ENCODE measurements around the gene FBXL14. TPM values are rescaled to one million over a fixed set of nuclear protein-coding genes. Genes with fewer than 3 reads are reported as not detected.

The FBXL14 gene
- total RNA-seq, 2 experiments from 2014 or later = 27.5 to 28.9 TPM

DNA sequence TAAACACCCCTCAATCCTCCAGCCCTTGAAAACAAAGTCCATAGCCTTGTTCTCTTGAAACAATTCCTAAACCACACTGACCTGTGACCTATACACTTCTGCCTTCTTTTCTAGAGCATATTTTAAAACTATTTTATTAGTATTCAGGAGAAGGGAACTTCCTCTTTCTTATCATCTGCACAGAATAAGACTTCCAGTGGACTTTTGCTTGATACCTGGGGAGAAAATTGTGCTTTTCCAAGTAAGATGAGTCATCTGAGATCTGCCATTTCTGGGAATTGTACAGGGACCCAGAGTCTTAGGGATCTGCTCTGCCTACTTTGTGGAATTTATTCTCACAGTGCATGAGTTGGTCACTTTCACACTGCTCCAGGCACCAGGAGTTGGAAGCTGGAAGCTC, 24.1 kb upstream of the FBXL14 start:
- CTCF ChIA-PET = no interaction called here
- ATAC-seq (no peak), DNase-seq (no peak)
- Mint-ChIP-seq H3K36me3 (ENCODE audit: low read depth) (no peaks in the 10 kb centered on the region), H3K27ac (no peak overlapping the region), H3K4me1 (ENCODE audit: low read depth) (peaks cover 28% of the 10 kb centered on the region), H3K27me3 (ENCODE audit: low read depth) (peaks cover 17% of the 10 kb centered on the region), H3K4me3 (no peak overlapping the region), H3K9me3 (ENCODE audit: insufficient read depth) (no peaks in the 10 kb centered on the region)
- POLR2A ChIA-PET = no interaction called here

DNA sequence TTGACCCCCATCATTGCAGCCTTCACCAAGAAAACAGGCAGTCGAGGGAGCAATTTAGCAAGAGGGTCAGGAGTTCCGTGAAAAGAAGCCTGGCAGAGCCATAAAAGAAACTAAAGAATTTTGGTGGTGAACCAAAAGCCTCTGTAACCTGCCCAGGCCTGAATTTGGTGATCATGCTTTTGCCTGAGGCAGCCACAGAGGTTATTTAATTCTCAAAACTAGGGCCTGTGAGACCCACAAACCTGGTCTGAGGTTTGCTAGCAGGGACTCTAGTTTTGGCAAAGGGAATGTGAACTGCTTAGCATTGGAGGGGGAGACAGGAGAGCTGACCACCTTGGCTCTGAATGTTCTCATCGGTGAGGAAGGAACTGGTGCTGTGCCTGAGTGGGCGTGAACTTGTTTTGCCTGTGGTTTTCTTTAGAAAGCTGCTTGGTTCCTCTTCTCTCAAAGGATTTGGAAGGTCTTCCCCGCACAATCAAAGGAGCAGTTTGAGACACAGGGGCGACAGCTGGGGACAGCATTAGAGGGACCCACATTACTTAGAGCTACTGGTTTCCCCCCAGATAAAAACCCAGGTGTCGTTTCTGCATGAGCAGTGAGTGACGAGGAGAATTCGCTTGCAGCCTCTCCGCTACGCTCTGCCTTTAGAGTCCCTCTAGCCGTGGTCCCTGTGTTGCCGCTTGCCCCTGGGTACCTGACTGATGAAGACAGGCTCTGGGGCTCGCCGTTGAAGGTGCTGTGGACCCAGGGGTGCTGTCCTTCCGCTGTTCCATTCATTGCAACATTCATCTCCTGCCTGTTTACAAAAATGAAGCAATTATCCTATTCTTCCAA, 22.1 kb upstream of the FBXL14 start:
- peaks cover 28% of the 10 kb centered on the region for H3K4me1 Mint-ChIP-seq (ENCODE audit: low read depth)

GRCh38 chr12:1614360-1614759, 20.0 kb upstream of the FBXL14 start:
- peaks cover 20% of the 10 kb centered on the region for H3K4me1 Mint-ChIP-seq (ENCODE audit: low read depth)
- peaks cover 29% of the 10 kb centered on the region for H3K27me3 Mint-ChIP-seq (ENCODE audit: low read depth)
- H3K9me3 Mint-ChIP-seq (ENCODE audit: insufficient read depth) = no peaks in the 10 kb centered on the region
- H3K27ac Mint-ChIP-seq = no peak overlapping the region
- ChIA-PET CTCF (interaction anchor here (1.4 to 6.3 kb wide), 2 partner anchors 20 to 325 kb away, joined by 4 to 23 read pairs; no protein-coding TSS in a partner anchor), POLR2A (no interaction called here)
- no peak overlapping the region for H3K4me3 Mint-ChIP-seq
- ATAC-seq (no peak), DNase-seq (no peak)
- H3K36me3 Mint-ChIP-seq (ENCODE audit: low read depth) = no peaks in the 10 kb centered on the region

More for the DNA sequence above, 22.1 kb upstream of the FBXL14 start:
- H3K4me3 Mint-ChIP-seq = no peak overlapping the region
- no peaks in the 10 kb centered on the region for H3K9me3 Mint-ChIP-seq (ENCODE audit: insufficient read depth)
- CTCF ChIA-PET = interaction anchor here (0.7 to 6.3 kb wide), 5 partner anchors 11 to 498 kb away, joined by 3 to 23 read pairs (median 5); no protein-coding TSS in a partner anchor
- no peak for DNase-seq
- peaks cover 25% of the 10 kb centered on the region for H3K27me3 Mint-ChIP-seq (ENCODE audit: low read depth)
- POLR2A ChIA-PET = no interaction called here
- no peak for ATAC-seq
- H3K27ac Mint-ChIP-seq = no peak overlapping the region
- H3K36me3 Mint-ChIP-seq (ENCODE audit: low read depth) = no peaks in the 10 kb centered on the region

DNA sequence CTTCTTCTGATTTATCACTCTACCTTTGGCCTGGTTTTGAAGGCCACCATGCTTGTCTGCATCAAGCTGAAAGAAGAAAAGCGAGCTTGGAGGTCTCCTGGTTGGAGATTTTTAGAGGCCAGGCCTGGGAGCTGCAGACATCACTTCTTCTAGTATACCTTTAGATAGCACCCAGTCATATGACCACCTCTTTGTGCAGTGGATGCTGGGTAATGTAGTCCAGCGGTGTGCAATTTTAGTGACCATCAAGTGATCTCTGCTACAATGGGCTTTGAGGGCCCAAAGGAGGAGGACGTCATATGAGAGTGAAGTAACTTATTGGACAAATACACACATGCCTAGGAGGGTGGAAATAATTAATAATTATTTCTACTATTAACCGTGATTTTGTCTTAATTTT, 19.5 kb upstream of the FBXL14 start:
- ChIA-PET POLR2A (no interaction called here), CTCF (interaction anchor here (6.3 kb wide), 1 partner anchor 20 kb away, joined by 23 read pairs; no protein-coding TSS in a partner anchor)
- Mint-ChIP-seq H3K36me3 (ENCODE audit: low read depth) (no peaks in the 10 kb centered on the region), H3K9me3 (ENCODE audit: insufficient read depth) (no peaks in the 10 kb centered on the region), H3K27me3 (ENCODE audit: low read depth) (peaks cover 28% of the 10 kb centered on the region), H3K4me1 (ENCODE audit: low read depth) (peaks cover 16% of the 10 kb centered on the region), H3K27ac (no peak overlapping the region), H3K4me3 (no peak overlapping the region)
- DNase-seq (no peak), ATAC-seq (no peak)

DNA sequence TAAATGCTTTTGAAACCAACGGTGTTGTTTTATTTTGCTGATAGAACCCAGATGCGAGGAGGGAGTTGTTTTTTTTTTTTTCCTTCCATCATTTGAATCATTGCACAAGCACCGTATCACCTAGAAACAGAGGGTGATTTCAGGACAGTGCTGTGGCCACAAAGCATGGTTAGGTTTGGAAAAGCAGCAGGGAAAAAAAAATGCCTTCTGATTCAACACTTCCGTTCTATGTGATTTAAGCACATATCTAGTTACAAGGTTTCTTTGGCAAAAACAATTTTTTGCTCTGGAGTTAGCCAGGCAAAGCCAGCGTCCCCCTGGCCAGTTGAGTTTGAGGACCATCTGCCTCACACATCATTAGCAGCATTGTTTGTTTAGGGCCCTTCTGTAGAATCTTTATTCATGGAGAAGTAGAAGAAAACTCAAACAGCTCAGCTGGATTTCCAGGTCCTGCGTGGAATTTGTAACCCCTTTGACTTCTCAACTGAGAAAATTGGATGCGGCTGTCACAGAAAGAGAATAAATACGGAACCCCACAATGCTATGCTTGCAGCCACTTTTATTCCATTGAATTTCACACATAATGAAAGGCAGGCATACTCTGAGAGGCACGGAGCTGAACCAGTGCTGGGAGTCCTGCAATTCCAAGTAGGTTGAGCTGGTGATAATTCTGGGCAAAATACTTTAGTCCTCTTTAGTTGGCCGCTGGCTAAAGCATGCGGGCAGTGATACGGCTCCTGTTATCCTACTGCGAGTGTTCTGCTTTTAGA, 17.6 kb upstream of the FBXL14 start:
- no peak overlapping the region for H3K4me3 Mint-ChIP-seq
- no peak overlapping the region for H3K27ac Mint-ChIP-seq
- no peaks in the 10 kb centered on the region for H3K36me3 Mint-ChIP-seq (ENCODE audit: low read depth)
- H3K27me3 Mint-ChIP-seq (ENCODE audit: low read depth) = peaks cover 27% of the 10 kb centered on the region
- peaks cover 18% of the 10 kb centered on the region for H3K4me1 Mint-ChIP-seq (ENCODE audit: low read depth)
- CTCF ChIA-PET = interaction anchor here (1.0 to 6.3 kb wide), 5 partner anchors 8 to 494 kb away, joined by 3 to 23 read pairs (median 4); no protein-coding TSS in a partner anchor
- ATAC-seq (no peak), DNase-seq (no peak)
- POLR2A ChIA-PET = interaction anchor here (1.2 kb wide), 1 partner anchor 19 kb away, joined by 5 read pairs; no protein-coding TSS in a partner anchor
- H3K9me3 Mint-ChIP-seq (ENCODE audit: insufficient read depth) = no peaks in the 10 kb centered on the region

GRCh38 chr12:1610072-1610643, 15.8 kb upstream of the FBXL14 start:
- peaks cover 27% of the 10 kb centered on the region for H3K27me3 Mint-ChIP-seq (ENCODE audit: low read depth)
- H3K27ac Mint-ChIP-seq = no peak overlapping the region
- H3K4me1 Mint-ChIP-seq (ENCODE audit: low read depth) = peaks cover 18% of the 10 kb centered on the region
- H3K36me3 Mint-ChIP-seq (ENCODE audit: low read depth) = no peaks in the 10 kb centered on the region
- ChIA-PET CTCF (no interaction called here), POLR2A (no interaction called here)
- DNase-seq = no peak
- H3K9me3 Mint-ChIP-seq (ENCODE audit: insufficient read depth) = no peaks in the 10 kb centered on the region
- no peak for ATAC-seq
- H3K4me3 Mint-ChIP-seq = no peak overlapping the region

DNA sequence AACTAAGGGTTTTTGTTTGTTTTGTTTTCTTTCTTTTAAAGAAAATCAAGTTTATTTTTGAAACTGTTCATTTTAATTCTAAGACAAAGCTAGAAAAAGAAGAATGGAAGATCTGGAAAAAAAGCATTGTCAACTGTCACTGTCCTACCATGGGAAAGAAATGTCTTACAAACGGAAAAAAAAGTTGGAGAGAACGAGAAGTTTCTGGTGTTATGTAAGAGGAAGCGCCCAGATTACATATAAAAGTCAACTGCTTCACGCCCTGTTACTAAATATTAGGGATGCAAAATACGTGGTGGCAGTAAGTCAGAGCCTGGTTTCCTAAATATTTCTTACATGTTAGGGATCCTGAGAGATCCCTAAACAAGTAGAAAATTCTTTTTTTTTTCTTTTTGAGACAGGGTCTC, 14.3 kb upstream of the FBXL14 start:
- Mint-ChIP-seq H3K36me3 (ENCODE audit: low read depth) (no peaks in the 10 kb centered on the region), H3K9me3 (ENCODE audit: insufficient read depth) (no peaks in the 10 kb centered on the region), H3K27ac (no peak overlapping the region), H3K4me1 (ENCODE audit: low read depth) (peaks cover 25% of the 10 kb centered on the region), H3K4me3 (no peak overlapping the region), H3K27me3 (ENCODE audit: low read depth) (peaks cover 25% of the 10 kb centered on the region)
- POLR2A ChIA-PET = no interaction called here
- ATAC-seq (no peak), DNase-seq (no peak)
- CTCF ChIA-PET = interaction anchor here (1.4 to 1.7 kb wide), 2 partner anchors 26 to 491 kb away, joined by 4 to 9 read pairs; no protein-coding TSS in a partner anchor

DNA sequence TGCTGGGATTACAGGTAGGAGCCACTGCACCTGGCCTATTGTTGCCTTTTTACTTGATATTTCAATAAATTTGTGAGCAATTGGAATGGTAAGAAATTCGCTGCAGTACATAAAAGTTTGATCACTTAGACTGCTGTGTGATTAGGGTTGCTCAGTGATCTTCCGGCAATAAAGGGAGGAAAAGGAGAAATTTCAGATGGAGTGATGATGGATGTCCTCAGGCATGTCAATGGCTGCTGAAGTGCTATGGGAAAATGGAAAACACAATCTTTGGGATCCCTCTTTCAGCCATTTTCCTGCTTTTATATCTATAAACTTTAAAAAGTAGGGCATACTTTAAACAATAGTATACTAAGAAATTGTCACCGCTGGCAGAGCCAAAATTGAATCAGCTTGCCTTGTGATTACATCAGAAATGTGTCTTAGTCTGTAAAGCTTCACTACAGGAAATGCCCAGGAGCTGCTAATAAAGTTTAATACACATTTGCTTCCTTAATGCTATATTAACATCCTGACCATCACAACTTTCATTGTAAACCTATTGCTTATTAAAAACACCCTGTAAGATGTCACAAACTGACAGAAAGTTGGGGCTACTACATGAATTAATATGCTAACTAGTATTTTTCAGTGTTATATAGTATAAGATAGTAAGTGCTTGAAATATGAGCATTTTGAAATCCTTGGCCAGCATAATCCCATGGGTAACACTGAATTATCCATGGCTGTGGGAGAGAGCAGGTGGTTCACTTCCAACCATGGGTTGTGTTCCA, 13.7 kb upstream of the FBXL14 start:
- CTCF ChIA-PET = interaction anchor here (1.4 to 1.7 kb wide), 2 partner anchors 25 to 490 kb away, joined by 4 to 9 read pairs; no protein-coding TSS in a partner anchor
- peaks cover 25% of the 10 kb centered on the region for H3K4me1 Mint-ChIP-seq (ENCODE audit: low read depth)
- H3K9me3 Mint-ChIP-seq (ENCODE audit: insufficient read depth) = no peaks in the 10 kb centered on the region
- POLR2A ChIA-PET = no interaction called here
- peaks cover 25% of the 10 kb centered on the region for H3K27me3 Mint-ChIP-seq (ENCODE audit: low read depth)
- H3K4me3 Mint-ChIP-seq = no peak overlapping the region
- H3K36me3 Mint-ChIP-seq (ENCODE audit: low read depth) = no peaks in the 10 kb centered on the region
- no peak overlapping the region for H3K27ac Mint-ChIP-seq
- DNase-seq (no peak), ATAC-seq (no peak)

GRCh38 chr12:1606021-1606622, 11.7 kb upstream of the FBXL14 start:
- Mint-ChIP-seq H3K27me3 (ENCODE audit: low read depth) (peaks cover 12% of the 10 kb centered on the region), H3K9me3 (ENCODE audit: insufficient read depth) (no peaks in the 10 kb centered on the region), H3K27ac (no peak overlapping the region), H3K36me3 (ENCODE audit: low read depth) (no peaks in the 10 kb centered on the region), H3K4me1 (ENCODE audit: low read depth) (peaks cover 42% of the 10 kb centered on the region), H3K4me3 (peak overlapping the region; percentile 72)
- ChIA-PET CTCF (interaction anchor here (0.9 to 2.9 kb wide), 12 partner anchors 14 to 488 kb away, joined by 3 to 35 read pairs (median 4); no protein-coding TSS in a partner anchor), POLR2A (no interaction called here)
- ATAC-seq = no peak
- no peak for DNase-seq

GRCh38 chr12:1605129-1606020, 11.0 kb upstream of the FBXL14 start:
- POLR2A ChIA-PET = no interaction called here
- Mint-ChIP-seq H3K27me3 (ENCODE audit: low read depth) (peaks cover 8% of the 10 kb centered on the region), H3K36me3 (ENCODE audit: low read depth) (no peaks in the 10 kb centered on the region), H3K27ac (peak overlapping the region; percentile 29), H3K4me1 (ENCODE audit: low read depth) (peaks cover 45% of the 10 kb centered on the region), H3K9me3 (ENCODE audit: insufficient read depth) (no peaks in the 10 kb centered on the region), H3K4me3 (peak overlapping the region; percentile 72)
- DNase-seq = peak; percentile 74
- peak; percentile 76 for ATAC-seq
- CTCF ChIA-PET = interaction anchor here (0.6 to 2.9 kb wide), 18 partner anchors 10 to 497 kb away, joined by 3 to 35 read pairs (median 4); partner anchors contain the start of gene FBXL14

Data from activated CD8-positive, alpha-beta T cell treated with anti-CD3 and anti-CD28 coated beads, Interleukin-2, amount 10 ng/mL, durations not matched to agents 7 days and 5 days (primary cell).